Measurements from ENCODE around the gene RASGEF1C. TPM values are rescaled to one million over a fixed set of nuclear protein-coding genes. Genes with fewer than 3 reads are reported as not detected.

The RASGEF1C gene
- total RNA-seq, 1 experiment from 2014 or later = 0.29 TPM

DNA sequence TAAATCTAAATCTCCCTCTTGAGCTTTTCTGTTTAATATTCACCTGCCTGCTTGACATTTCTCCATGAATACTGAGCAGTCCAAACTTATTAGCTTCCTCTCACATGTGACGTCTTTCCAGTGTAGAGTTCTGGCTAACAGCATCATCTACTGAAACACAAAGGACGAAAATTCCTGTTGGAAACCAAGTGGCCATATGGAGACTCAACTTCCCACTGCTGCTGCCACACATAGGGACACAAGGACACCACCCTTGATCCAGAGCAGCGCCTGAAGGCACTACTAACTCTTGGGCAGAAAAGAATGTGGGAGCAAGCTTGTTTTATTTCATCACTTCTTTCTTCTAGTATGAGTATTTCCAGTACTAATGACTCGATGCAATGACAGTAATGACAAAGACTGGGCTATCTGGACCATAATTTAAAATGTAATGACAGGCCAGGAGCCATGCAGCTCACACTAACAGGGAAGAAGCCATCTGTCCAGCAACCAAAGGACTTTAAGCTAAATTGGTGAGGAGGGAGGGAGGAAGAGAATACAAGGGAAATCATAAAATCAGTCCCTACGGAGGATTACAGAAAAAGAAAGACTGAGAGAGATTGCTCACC is 156.7 kb downstream of the RASGEF1C start:
- H2AFZ ChIP-seq (ENCODE audit: low read length) = no peak overlapping the region
- intact Hi-C loops (cut with micrococcal nuclease) = no loop called here
- BruUV-seq (replicated peaks) = no TSS peak
- DNase-seq (no peak), ATAC-seq (no peak)
- POLR2A ChIA-PET (ENCODE audit: unreplicated experiment) = no interaction called here
- no peak overlapping the region for H3K27ac ChIP-seq (ENCODE audit: low read length)
- TF ChIP-seq, protein P1, sequence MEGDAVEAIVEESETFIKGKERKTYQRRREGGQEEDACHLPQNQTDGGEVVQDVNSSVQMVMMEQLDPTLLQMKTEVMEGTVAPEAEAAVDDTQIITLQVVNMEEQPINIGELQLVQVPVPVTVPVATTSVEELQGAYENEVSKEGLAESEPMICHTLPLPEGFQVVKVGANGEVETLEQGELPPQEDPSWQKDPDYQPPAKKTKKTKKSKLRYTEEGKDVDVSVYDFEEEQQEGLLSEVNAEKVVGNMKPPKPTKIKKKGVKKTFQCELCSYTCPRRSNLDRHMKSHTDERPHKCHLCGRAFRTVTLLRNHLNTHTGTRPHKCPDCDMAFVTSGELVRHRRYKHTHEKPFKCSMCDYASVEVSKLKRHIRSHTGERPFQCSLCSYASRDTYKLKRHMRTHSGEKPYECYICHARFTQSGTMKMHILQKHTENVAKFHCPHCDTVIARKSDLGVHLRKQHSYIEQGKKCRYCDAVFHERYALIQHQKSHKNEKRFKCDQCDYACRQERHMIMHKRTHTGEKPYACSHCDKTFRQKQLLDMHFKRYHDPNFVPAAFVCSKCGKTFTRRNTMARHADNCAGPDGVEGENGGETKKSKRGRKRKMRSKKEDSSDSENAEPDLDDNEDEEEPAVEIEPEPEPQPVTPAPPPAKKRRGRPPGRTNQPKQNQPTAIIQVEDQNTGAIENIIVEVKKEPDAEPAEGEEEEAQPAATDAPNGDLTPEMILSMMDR (conservative IDR thresholded peaks at IDR 0.05; ENCODE audit: low read depth, low read length) = no peak
- TF ChIP-seq EZH2phosphoT487 (IDR thresholded peaks at IDR 0.05; ENCODE audit: borderline replicate concordance, low read length) = no peak
- no peak for TF ChIP-seq EZH2 (IDR thresholded peaks at IDR 0.05; ENCODE audit: low read length, unreplicated experiment)
- no peak overlapping the region for H3K4me3 ChIP-seq (ENCODE audit: low read length)
- H3K79me2 ChIP-seq (ENCODE audit: low read length) = peaks cover 17% of the 10 kb centered on the region
- no peaks in the 10 kb centered on the region for H4K20me1 ChIP-seq (ENCODE audit: low read length)
- no peaks in the 10 kb centered on the region for H3K9me3 ChIP-seq (ENCODE audit: low read length)
- H3K9ac ChIP-seq (ENCODE audit: low read length) = no peak overlapping the region
- H3K4me2 ChIP-seq (ENCODE audit: low read length) = no peak overlapping the region
- no peaks in the 10 kb centered on the region for H3K27me3 ChIP-seq (ENCODE audit: low read length)
- H3F3A ChIP-seq (ENCODE audit: low read length, unreplicated experiment) = no peaks in the 10 kb centered on the region
- CTCF ChIA-PET = no interaction called here
- H3K9me2 ChIP-seq (replicated peaks; ENCODE audit: low read length) = no peaks in the 10 kb centered on the region
- no peaks in the 10 kb centered on the region for H3K36me3 ChIP-seq (ENCODE audit: low read depth, low read length)
- peaks cover 11% of the 10 kb centered on the region for H3K4me1 ChIP-seq (ENCODE audit: insufficient read depth, low read length)

Other genes with a start within 250 kb of the RASGEF1C start
- 31.2 and 35.4 TPM in 2 replicates for gene RNF130, start 137.5 kb downstream of the RASGEF1C start, total RNA-seq (2014; rRNA removed)
- gene MAPK9, start 82.9 kb upstream of the RASGEF1C start, total RNA-seq (2014; rRNA removed) = 26.5 and 35.9 TPM in 2 replicates
- gene GFPT2, start 144.1 kb upstream of the RASGEF1C start, total RNA-seq (2014; rRNA removed) = 2.2 and 5.9 TPM in 2 replicates

Measured in PC-3 (cell line).